22Rv1 (cell line): Measurements from ENCODE around the gene DNAJC13.

ENCODE experiments used
- ZFX ChIP-seq: fragments of 450-650 bp; IDR thresholded peaks from 2 replicates; pipeline ENCODE4 v1.6.1; 2017; ENCODE audit warnings: antibody characterized with exemption, borderline replicate concordance
- TF ChIP-seq, protein P1 (sequence below): fragments of 450-650 bp; IDR thresholded peaks from 2 replicates; pipeline ENCODE4 v1.5.1; 2017; ENCODE audit warnings: mild to moderate bottlenecking

DNA sequence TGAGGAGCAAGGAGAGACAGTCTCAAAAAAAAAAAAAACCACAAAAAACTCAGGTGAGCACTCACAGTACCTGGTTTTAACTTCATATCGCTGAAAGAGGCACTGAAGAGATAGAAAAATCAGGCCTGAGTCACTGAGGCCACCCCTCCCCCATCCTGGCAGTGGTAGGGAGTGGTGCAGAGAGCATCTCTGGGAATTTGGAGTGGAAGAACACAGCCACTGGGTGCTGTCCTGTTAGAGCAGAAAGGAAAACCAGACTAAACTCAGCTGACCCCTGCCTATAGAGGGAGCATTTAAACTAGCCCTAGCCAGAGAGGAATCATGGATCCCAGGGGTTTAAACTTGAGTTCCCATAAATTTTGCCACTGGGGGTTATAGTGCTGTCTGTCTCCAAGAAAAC lies 22.2 kb upstream of the DNAJC13 start:
- TF ChIP-seq, protein P1, sequence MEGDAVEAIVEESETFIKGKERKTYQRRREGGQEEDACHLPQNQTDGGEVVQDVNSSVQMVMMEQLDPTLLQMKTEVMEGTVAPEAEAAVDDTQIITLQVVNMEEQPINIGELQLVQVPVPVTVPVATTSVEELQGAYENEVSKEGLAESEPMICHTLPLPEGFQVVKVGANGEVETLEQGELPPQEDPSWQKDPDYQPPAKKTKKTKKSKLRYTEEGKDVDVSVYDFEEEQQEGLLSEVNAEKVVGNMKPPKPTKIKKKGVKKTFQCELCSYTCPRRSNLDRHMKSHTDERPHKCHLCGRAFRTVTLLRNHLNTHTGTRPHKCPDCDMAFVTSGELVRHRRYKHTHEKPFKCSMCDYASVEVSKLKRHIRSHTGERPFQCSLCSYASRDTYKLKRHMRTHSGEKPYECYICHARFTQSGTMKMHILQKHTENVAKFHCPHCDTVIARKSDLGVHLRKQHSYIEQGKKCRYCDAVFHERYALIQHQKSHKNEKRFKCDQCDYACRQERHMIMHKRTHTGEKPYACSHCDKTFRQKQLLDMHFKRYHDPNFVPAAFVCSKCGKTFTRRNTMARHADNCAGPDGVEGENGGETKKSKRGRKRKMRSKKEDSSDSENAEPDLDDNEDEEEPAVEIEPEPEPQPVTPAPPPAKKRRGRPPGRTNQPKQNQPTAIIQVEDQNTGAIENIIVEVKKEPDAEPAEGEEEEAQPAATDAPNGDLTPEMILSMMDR: no peak
- TF ChIP-seq ZFX: no peak
